Activated CD8-positive, alpha-beta memory T cell treated with anti-CD3 and anti-CD28 coated beads for 1 hour (primary cell): ENCODE results near the gene FURIN.
A peak's percentile ranks its signal among the peaks of the same experiment; 100 is the strongest.
"Not testable (repeated sequence)": the region's sequence is repeated elsewhere in the genome, so short reads cannot be mapped to it uniquely, and the experiment has no call there.

Experiments
- DNase-seq, 2 donors: peaks; one replicate each; pipeline ENCODE4 v3.0.0-alpha.2; 2020; ENCODE audit warnings: low read depth in 1 of 2; ENCODE audit errors: extremely low read depth in 1 of 2

The FURIN gene

DNA sequence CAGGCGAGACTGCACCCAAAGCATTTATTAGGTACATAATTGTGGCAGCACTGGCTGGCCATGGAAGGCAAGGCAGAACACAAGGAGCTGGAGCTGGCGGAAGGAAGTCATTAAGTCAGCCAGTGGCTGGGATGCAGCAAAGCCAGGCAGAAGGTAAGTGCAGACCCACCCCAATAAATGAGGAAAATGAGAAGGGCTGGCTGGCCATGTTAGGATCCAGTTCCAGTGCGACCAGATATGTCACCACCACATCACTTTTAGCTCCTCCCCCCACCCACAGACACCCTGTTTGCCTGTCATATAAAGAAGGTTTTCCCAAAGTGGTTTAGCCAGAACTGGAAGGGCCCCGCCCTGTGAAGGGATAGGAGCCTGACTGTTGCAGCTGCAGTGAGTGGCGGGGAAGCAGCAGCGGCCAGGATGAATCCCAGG lies at the start of gene FURIN:
FURIN (plus strand) TSS at position 328 of the 429 bp plus-strand sequence. CDS start 7,153 bp downstream, outside the sequence.
- no peak for DNase-seq

DNA sequence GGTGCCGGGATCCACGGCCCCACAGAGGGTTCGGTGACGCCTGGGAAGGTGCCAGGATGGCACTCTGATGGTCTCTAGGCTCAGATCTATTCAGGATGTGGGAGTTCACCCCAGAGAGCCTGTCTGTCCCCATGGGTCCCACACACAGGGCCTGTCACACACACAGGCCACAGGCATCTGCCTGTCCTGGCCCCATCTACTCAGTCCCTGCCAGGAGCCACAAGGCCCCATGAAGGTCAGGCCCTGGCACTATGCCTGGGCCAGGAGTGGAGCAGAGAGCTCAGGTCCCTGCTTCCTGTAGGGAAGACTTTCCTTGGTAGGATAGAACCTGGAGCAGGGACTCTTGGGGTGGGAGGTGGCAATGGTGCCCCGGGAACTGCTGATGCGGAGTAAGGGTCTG lies 49.0 kb upstream of the FURIN start:
- DNase-seq = no peak

GRCh38 chr15:90819850-90820249 lies 48.5 kb upstream of the FURIN start:
- DNase-seq = no peak

- DNase-seq = no peak
Observed at GRCh38 chr15:90820481-90820880, 47.9 kb upstream of the FURIN start.

GRCh38 chr15:90822204-90822955 lies 46.0 kb upstream of the FURIN start:
- DNase-seq = no peak

- DNase-seq = no peak
Observed at GRCh38 chr15:90823455-90823974, 44.9 kb upstream of the FURIN start.

- DNase-seq = not testable (repeated sequence)
Observed at GRCh38 chr15:90825115-90825899, 43.1 kb upstream of the FURIN start.

DNA sequence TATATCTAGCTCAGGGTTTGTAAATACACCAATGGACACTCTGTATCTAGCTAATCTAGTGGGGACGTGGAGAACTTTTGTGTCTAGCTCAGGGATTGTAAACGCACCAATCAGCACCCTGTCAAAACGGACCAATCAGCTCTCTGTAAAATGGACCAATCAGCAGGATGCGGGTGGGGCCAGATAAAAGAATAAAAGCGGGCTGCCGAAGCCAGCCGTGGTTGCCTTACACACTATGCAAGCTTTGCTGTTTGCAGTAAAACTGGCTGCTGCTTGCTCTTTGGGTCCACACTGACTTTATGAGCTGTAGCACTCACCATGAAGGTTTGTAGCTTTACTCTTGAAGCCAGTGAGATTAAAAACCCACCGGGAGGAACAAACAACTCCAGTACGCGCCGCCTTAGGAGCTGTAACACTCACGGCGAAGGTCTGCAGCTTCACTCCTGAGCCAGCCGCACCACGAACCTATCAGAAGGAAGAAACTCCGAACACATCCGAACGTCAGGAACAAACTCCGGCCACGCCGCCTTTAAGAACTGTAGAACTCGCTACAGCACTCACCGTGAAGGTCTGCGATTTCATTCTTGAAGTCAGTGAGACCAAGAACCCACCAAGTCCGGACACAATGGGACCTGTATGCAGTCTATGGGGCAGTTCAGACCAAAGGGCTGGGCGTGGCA lies 42.0 kb upstream of the FURIN start:
- DNase-seq = not testable (repeated sequence)

- no peak for DNase-seq
Observed at GRCh38 chr15:90826886-90827435, 41.4 kb upstream of the FURIN start.

- no peak for DNase-seq
Observed at GRCh38 chr15:90828111-90828510, 40.3 kb upstream of the FURIN start.

DNA sequence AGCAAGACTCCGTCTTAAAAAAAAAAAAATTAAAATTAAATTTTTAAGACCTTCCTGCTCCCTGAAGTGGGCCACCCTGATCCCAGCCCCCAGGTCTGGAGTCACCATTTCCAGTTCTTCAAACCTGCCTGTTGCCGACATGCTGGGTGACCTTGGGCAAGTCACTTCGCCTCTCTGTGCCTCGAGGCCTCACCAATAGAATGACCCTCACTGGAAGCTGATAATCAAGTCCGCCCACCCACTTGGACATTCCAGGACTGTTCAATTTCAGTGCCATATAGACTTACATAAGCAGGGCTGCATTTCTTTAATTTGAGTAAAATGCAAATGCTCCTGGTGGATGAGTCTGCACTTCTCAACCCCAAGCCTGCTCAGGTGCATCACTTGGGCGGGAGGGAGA lies 39.3 kb upstream of the FURIN start:
- DNase-seq = no peak

- DNase-seq = no peak
Observed at GRCh38 chr15:90829942-90830440, 38.4 kb upstream of the FURIN start.

- no peak for DNase-seq
Observed at GRCh38 chr15:90834626-90835025, 33.8 kb upstream of the FURIN start.

GRCh38 chr15:90836296-90836871 lies 32.0 kb upstream of the FURIN start:
- DNase-seq = no peak

GRCh38 chr15:90837094-90837493 lies 31.3 kb upstream of the FURIN start:
- no peak for DNase-seq

DNA sequence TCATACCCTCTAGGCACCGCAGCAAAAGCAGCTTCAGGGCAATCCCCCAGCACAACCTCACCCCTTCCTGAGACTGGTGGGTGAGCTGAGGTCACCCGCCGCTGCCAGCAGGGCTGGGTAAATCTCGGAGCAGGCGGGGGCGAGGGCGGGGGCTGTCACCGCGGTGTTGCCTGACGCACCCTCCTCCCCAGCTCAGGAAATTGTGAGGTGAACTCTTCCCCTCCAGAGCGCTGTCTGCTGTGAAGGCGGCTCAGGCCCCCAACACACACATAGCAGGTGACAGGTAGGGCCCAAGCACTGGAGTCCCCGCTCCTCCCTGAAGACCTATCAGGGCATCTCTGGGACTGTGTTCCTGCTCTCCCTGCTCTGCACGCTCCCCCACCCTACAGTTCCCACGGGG lies 30.2 kb upstream of the FURIN start:
- peak; percentile 79 to 85 for DNase-seq

DNA sequence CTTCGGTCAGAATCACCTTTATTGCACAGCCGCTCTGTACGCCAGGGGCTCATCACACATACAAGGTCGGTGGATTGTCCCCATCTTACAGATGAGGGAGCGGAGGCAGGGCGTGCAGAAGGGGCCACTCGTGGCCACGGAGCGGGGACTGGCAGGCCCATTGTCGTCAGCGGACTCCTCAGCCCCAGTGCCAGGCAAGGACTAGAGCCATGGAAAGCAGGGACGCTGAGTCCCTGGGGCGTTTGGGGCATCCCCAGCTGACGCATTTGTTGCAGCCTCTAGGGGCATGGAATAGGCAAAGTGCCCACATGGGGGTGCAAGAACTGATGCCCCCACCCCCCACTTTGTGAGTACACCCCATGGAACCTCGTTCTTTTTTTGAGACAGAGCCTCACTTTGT lies 29.8 kb upstream of the FURIN start:
- no peak for DNase-seq

DNA sequence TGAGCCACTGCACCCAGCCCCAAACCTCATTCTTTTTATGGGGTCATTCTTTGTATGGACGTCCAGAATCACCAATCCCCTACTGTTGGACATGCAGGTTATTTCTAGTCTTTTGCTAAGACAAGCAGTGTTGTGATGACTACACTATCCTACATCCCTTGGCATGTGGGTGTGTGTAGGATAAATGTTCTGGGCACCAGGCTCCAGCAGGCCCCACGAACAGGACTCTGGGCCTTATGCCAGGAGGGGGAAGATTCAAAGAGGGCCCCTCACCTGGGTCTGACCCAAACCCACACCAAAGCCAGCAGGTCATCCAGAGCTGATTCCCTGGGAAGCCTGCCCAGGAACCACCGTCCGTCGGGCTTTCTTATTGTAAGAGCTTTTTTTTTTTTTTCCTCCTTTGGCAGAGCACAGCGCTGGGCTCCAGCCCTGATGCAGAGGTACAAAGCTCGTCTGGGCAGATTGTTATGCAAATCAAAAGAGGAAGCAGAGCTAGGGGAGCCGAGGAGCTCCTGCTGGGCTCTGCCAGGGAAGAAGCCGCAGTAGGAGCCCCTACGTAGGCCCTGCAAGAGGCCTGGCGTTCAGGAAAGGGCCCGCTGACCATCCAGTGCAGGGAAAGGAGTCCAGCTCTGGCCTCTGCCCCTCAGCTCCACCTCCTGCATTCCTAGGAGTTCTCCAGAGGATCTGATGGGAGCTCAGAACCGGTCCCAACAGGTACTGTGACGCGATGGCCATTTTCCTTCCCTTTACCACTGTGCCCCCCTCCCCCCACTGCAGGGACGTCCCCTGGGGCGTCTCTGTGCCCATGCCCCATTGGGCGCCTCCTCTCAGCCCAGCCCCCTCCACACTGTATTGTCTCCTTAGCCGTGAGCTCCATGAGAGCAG lies 29.0 kb upstream of the FURIN start:
- DNase-seq = no peak

DNA sequence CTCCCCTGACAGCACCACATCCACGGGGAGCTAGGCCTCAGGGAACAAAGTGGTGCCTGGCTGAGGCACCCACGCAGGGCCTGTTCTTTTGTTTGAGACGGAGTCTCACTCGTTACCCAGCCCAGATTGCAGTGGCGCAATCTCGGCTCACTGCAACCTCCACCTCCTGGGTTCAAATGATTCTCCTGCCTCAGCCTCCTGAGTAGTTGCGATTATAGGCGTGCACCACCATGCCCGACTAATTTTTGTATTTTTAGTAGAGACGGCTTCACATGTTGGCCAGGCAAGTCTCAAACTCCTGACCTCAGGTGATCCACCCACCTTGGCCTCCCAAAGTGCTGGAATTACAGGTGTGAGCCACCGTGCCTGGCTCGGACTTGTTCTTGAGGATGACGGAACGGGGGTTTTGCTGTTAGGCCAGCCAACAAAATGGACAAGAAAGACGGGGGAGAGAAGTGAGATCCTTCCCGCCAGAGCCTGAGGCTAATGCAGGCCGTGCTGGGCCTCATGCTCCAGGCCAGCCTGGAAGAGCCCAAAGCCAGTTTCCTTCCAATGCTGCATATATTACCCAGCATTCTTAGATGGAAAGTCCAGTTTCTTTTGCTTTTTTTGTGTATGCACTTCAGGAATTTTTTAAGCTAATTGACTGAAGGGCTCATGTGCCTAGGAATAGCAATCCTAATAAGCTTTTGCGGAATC lies 28.1 kb upstream of the FURIN start:
- DNase-seq = no peak
